Activated naive CD4-positive, alpha-beta T cell treated with anti-CD3 and anti-CD28 coated beads for 36 hours (primary cell): Measurements from ENCODE around the gene DIPK1A. TPM values are rescaled to one million over a fixed set of nuclear protein-coding genes. Genes with fewer than 3 reads are reported as not detected.

Experiments
- CTCF ChIA-PET: fragments of 350-600 bp; sonication (Branson Sonifier 250); formaldehyde crosslinking; loops from one replicate; lab custom pipeline; 2021; ENCODE audit warnings: antibody characterized with exemption; lab: Charles Lee
- DNase-seq: peaks from one replicate; pipeline ENCODE4 v3.0.0-alpha.2; 2020
- H3K27ac Mint-ChIP-seq: one replicate; pipeline ENCODE4 v1.8.0; 2021; ENCODE audit warnings: mild to moderate bottlenecking, mixed read lengths
- H3K27me3 Mint-ChIP-seq: one replicate; pipeline ENCODE4 v1.8.0; 2021; ENCODE audit warnings: low read depth, mixed read lengths
- H3K36me3 Mint-ChIP-seq: one replicate; pipeline ENCODE4 v1.8.0; 2021; ENCODE audit warnings: low read depth, mixed read lengths
- H3K4me1 Mint-ChIP-seq: one replicate; pipeline ENCODE4 v1.8.0; 2021; ENCODE audit warnings: low read depth, mixed read lengths
- H3K4me3 Mint-ChIP-seq: one replicate; pipeline ENCODE4 v1.8.0; 2021; ENCODE audit warnings: mild to moderate bottlenecking, moderate library complexity, mixed read lengths
- H3K9me3 Mint-ChIP-seq: one replicate; pipeline ENCODE4 v1.8.0; 2021; ENCODE audit warnings: mixed read lengths
- intact Hi-C: fragments of 100-400 bp; cut with micrococcal nuclease; formaldehyde crosslinking; loops from one replicate; pipeline ENCODE4 v1.15.1; 2023
- total RNA-seq, 2 experiments: library from RNA; stranded (reverse); gene quantifications; one replicate each; pipeline ENCODE4 v1.2.3, GENCODE V29; 2021

The DIPK1A gene
- 1 to 10 TPM; 4.5 to 5.0 TPM for total RNA-seq

DNA sequence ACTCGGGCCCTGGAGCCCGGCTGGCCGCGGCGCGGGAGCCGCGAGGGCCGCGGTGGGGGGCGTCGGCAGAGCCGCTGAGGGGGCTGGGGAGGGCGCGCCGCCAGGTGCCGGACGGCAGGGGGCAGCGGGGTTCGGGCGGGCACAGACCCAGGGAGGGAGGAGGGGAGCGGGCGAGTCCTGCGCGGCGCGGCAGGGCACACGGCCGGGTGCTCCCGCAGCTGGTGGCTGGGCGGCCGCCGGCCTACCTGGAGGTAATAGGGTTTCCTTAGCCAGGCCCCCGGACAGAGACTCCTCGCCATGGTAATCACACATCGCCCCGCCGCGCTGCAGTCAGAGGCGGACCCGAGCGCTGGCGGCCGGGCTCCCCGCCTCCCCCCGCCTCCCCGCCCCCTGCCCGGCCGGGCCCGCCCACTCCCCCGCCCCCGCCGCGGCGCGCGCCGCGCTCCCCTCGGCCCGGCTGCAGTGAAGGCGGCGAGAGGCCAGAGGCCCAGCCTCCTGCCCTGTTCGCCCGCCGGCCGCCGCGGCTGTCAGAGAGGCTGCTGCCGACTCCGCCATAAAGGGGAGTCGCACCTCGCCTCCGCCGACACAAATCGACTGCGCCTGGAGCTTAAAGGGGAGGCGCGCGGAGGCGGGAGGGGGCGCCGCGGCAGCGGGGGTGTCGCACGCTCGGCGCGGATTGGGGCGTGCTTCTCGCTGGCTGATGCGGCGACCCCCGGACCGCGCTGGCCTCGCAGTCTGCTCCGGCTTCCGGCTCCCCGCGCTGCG lies at the start of gene DIPK1A:
TSS of gene DIPK1A (minus strand) at position 332 of the 765 bp plus-strand sequence. CDS start at position 299, 33 bp downstream.
- Mint-ChIP-seq H3K36me3 (peaks cover 1% of the 10 kb centered on the region), H3K9me3 (no peaks in the 10 kb centered on the region), H3K4me1 (peaks cover 37% of the 10 kb centered on the region), H3K27me3 (no peaks in the 10 kb centered on the region), H3K4me3 (peak within 1 kb of the TSS; percentile 89), H3K27ac (peak within 1 kb of the TSS; percentile 94)
- DNase-seq = peak; percentile 66
- CTCF ChIA-PET = interaction anchor here (0.6 to 7.4 kb wide), 25 partner anchors 10 to 129 kb away, joined by 3 to 124 read pairs (median 5); partner anchors contain the start of genes MTF2 and RPL5
- intact Hi-C loops = loop anchor here (2.0 to 5.0 kb wide), 7 partner anchors 33 to 886 kb away; no protein-coding TSS in a partner anchor

DNA sequence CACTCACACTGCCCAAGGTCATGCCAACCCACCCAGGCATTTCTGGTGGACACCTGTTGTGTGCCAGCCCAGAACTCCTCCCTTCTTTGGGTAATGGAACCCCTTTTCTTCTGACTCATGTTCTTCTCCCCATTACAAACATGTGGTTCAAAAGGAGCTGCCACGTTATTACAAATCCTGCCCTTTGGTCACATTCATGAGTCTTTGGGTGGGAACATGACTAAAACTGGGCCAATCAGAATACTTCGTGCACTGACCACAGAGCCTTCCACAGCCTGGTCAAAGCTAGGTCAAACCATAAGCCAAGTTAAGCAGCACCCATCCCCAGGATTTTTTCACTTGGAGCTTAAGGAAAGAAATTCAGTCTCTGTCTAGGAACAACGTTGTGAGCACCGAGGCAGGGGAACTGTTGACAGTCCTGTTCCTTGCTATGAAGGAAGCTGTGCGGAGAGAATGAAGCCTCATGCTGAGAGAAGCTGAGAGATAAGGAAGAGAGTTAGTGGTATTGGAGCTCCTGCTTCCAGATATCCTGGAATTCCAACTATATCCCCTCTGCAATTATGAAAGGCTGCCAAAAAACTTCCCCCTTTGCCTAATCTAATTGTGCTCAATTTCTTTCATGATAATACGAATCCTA lies 46.8 kb upstream of the DIPK1A start:
- Mint-ChIP-seq H3K4me1 (peaks cover 3% of the 10 kb centered on the region), H3K4me3 (no peak overlapping the region), H3K36me3 (no peaks in the 10 kb centered on the region), H3K9me3 (no peaks in the 10 kb centered on the region), H3K27me3 (no peaks in the 10 kb centered on the region), H3K27ac (no peak overlapping the region)
- no peak for DNase-seq
- intact Hi-C loops = no loop called here
- CTCF ChIA-PET = interaction anchor here (0.6 to 2.9 kb wide), 7 partner anchors 13 to 149 kb away, joined by 3 to 9 read pairs (median 3); no protein-coding TSS in a partner anchor

DNA sequence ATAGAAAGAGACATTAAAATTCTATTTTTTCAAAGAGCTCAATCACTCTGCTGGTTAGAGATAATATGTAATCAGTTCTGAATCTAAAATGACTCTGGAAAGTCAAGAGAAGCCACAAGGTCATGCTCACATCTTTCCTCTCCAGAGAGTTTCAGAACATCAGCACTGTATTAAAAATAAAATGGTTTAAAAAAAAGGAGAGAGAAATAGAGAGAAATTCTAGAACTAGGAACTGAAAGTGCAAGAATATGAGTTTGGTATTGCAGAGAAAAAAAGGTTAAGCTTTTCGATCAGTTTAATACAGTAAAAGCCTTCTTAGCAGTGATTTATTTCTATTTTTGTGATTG lies 44.0 kb upstream of the DIPK1A start:
- Mint-ChIP-seq H3K36me3 (no peaks in the 10 kb centered on the region), H3K27ac (no peak overlapping the region), H3K27me3 (no peaks in the 10 kb centered on the region), H3K9me3 (no peaks in the 10 kb centered on the region), H3K4me1 (peaks cover 3% of the 10 kb centered on the region), H3K4me3 (no peak overlapping the region)
- CTCF ChIA-PET = interaction anchor here (1.4 to 2.9 kb wide), 3 partner anchors 11 to 57 kb away, joined by 5 to 24 read pairs (median 12); no protein-coding TSS in a partner anchor
- no peak for DNase-seq
- intact Hi-C loops = no loop called here

DNA sequence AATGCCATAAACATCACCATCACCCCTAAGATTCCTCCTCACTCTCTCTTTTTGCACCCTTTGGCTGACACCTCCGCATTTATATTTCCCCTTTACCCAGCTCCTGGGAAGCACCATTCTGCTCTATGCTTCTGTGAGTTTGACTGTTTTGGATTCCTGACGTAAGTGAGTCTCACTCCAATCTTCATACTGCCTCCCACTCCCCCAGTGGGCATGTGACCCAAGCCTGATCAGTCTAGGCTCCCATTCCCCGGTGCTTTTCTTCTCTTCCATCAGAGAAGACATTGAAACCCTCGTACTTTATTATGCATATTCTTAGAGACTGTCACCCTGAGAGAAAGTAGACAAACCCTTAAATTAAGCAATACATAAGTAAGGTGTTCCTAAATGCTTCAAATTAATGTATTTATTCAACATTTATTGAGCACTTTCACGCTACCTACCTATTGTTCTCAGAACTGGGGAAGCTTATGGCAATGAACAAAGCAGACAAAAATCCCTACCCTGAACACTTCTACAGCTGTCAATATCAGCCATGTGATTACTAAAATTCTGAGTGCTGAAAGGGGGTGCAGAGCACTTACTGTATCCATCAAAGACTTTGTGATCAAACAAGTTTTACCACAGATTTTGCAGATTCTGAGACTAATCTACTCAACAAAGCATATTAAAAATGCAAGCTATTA lies 43.4 kb upstream of the DIPK1A start:
- no peaks in the 10 kb centered on the region for H3K36me3 Mint-ChIP-seq
- no peaks in the 10 kb centered on the region for H3K27me3 Mint-ChIP-seq
- CTCF ChIA-PET = interaction anchor here (1.4 to 2.9 kb wide), 4 partner anchors 11 to 58 kb away, joined by 5 to 24 read pairs (median 10); no protein-coding TSS in a partner anchor
- intact Hi-C loops = no loop called here
- no peak overlapping the region for H3K4me3 Mint-ChIP-seq
- DNase-seq = no peak
- peaks cover 3% of the 10 kb centered on the region for H3K4me1 Mint-ChIP-seq
- no peaks in the 10 kb centered on the region for H3K9me3 Mint-ChIP-seq
- H3K27ac Mint-ChIP-seq = no peak overlapping the region

DNA sequence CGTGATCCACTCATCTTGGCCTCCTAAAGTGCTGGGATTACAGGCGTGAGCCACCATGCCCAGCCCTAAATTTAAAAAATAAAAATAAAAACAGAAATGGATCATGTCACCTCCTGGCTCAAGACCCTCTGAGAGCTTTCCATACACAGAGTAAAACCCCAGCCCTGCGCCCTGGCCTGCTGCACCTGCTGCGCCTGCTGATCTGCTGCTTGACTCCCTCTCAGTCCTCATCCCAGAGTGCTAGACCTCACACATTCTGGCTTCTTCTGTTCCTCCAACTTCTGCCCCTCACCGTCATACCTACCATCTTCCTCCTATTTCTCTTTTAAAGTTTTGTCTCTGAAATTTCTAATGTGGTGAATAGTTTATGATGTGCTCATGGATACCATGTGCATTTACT lies 42.7 kb upstream of the DIPK1A start:
- CTCF ChIA-PET = interaction anchor here (0.6 to 2.9 kb wide), 9 partner anchors 10 to 459 kb away, joined by 3 to 24 read pairs (median 5); no protein-coding TSS in a partner anchor

DNA sequence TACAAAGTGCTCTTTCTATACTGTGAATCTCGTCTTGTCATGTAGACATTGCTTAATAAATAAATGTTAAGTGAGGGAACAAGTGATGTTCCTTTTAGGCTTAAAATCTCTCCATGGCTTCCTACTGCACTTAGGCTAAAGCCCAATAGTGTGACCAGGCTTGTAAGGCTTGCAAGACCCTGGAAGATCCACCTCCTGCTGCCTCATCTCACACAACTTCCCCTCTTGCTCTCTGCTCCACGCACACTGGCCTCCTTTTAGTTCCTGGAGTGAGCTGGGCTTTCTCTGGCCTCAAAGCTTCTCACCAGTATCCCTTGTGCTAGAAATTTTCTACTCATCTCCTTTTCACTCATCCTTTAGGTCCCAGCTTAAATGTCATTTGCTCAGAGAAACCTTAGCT lies 41.5 kb upstream of the DIPK1A start:
- Mint-ChIP-seq H3K27me3 (no peaks in the 10 kb centered on the region), H3K9me3 (no peaks in the 10 kb centered on the region), H3K4me3 (no peak overlapping the region), H3K4me1 (peaks cover 3% of the 10 kb centered on the region), H3K36me3 (no peaks in the 10 kb centered on the region), H3K27ac (no peak overlapping the region)
- CTCF ChIA-PET = interaction anchor here (0.6 to 2.8 kb wide), 9 partner anchors 9 to 270 kb away, joined by 3 to 24 read pairs (median 5); no protein-coding TSS in a partner anchor
- DNase-seq = no peak
- intact Hi-C loops = no loop called here

More for the DNA sequence above, 42.7 kb upstream of the DIPK1A start:
- H3K36me3 Mint-ChIP-seq = no peaks in the 10 kb centered on the region
- no peak overlapping the region for H3K4me3 Mint-ChIP-seq
- no peaks in the 10 kb centered on the region for H3K27me3 Mint-ChIP-seq
- intact Hi-C loops = no loop called here
- H3K9me3 Mint-ChIP-seq = no peaks in the 10 kb centered on the region
- no peak overlapping the region for H3K27ac Mint-ChIP-seq
- no peak for DNase-seq
- H3K4me1 Mint-ChIP-seq = peaks cover 3% of the 10 kb centered on the region

DNA sequence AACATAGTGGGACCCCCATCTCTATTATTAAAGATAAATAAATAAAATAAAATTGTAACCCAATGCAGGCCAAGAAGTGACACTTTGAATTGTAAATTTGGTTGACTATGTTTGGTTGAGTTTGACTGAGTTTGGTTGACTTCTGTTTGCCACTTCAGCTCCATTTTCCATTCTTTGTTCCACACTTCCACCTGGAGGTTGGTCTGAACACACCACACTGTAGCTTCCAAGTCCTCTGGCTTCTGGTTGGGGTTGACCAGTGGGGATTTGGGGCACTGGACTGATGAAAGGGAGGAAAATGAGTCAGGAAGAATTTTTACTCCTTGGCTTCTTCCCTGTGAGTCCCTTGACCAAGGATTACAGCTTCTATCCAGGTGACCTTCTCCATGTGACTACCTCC lies 40.6 kb upstream of the DIPK1A start:
- Mint-ChIP-seq H3K9me3 (no peaks in the 10 kb centered on the region), H3K27ac (no peak overlapping the region), H3K27me3 (no peaks in the 10 kb centered on the region), H3K4me3 (no peak overlapping the region), H3K4me1 (peaks cover 3% of the 10 kb centered on the region), H3K36me3 (no peaks in the 10 kb centered on the region)
- CTCF ChIA-PET = interaction anchor here (1.2 to 2.0 kb wide), 6 partner anchors 19 to 183 kb away, joined by 3 to 10 read pairs (median 4); partner anchors contain the start of gene DIPK1A
- DNase-seq = no peak
- intact Hi-C loops = no loop called here

DNA sequence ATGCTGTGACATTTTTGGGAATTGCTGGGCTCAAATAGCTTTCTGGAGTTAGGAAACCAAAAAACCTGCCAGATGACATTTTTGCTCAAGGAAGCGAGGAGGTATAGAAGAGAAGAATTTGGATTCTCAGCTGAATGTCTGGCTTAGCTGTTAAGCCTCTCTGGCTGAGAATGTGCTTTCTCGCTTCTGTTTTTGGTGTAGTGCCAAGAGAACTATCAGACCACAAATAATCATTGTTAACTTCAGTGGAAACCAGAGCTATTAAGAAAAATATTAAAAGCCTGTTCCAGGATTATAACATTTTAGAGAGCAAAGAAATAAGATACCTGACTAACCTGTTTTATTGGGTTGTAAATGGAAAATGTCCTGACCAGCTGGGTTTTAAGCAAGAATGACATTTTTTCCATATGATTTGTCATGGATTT lies 39.5 kb upstream of the DIPK1A start:
- Mint-ChIP-seq H3K27me3 (no peaks in the 10 kb centered on the region), H3K27ac (no peak overlapping the region), H3K4me3 (no peak overlapping the region), H3K9me3 (no peaks in the 10 kb centered on the region), H3K36me3 (no peaks in the 10 kb centered on the region), H3K4me1 (peaks cover 3% of the 10 kb centered on the region)
- intact Hi-C loops = no loop called here
- CTCF ChIA-PET = interaction anchor here (0.7 to 2.0 kb wide), 6 partner anchors 40 to 261 kb away, joined by 3 to 10 read pairs (median 4); partner anchors contain the start of gene DIPK1A
- DNase-seq = no peak

DNA sequence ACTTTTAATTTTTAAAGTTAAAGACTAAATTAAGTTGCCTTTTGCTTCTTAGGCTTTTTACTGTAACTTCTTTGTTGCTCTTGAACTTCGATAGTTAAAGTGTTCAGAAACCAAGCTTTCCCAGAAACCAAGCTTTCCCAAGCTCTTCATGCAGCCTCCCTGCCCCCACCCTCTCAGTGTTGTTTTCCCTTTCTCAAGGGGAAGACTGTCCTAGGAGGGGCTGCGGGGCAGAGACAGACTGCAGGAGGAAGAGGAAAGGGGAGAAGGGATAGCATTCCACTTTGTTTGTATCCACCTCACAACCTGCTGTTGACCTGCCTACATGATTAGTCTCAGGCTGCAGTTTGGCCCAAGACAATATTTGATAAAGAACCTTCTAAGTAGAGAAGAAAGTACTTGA lies 39.0 kb upstream of the DIPK1A start:
- no peaks in the 10 kb centered on the region for H3K27me3 Mint-ChIP-seq
- DNase-seq = no peak
- intact Hi-C loops = no loop called here
- no peak overlapping the region for H3K27ac Mint-ChIP-seq
- H3K4me3 Mint-ChIP-seq = no peak overlapping the region
- CTCF ChIA-PET = interaction anchor here (0.7 to 2.0 kb wide), 4 partner anchors 39 to 262 kb away, joined by 3 to 10 read pairs (median 4); partner anchors contain the start of gene DIPK1A
- H3K36me3 Mint-ChIP-seq = no peaks in the 10 kb centered on the region
- H3K9me3 Mint-ChIP-seq = no peaks in the 10 kb centered on the region
- peaks cover 3% of the 10 kb centered on the region for H3K4me1 Mint-ChIP-seq

DNA sequence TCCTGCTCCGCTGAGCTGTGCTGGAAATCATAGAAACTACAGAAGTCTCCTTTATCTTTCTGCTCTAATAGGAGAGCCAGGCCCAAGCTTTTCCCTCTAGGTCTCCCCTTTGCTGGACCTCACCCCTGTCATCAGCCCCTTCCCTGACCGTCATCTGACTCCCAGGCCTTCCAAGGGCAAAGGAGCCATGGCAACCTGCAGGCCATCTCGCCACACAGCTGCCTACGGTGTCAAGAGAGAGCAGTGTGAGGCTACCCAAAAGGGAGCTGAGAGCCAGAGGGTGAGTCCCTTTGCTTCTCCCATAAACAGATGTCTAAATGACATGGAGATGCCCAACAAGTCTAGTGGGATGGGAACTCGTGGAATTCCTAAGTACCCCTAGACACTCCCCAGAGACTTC lies 37.6 kb upstream of the DIPK1A start:
- no peak overlapping the region for H3K27ac Mint-ChIP-seq
- no peaks in the 10 kb centered on the region for H3K9me3 Mint-ChIP-seq
- no peaks in the 10 kb centered on the region for H3K36me3 Mint-ChIP-seq
- peaks cover 3% of the 10 kb centered on the region for H3K4me1 Mint-ChIP-seq
- no peaks in the 10 kb centered on the region for H3K27me3 Mint-ChIP-seq
- no peak for DNase-seq
- intact Hi-C loops = no loop called here
- H3K4me3 Mint-ChIP-seq = no peak overlapping the region
- CTCF ChIA-PET = interaction anchor here (0.6 to 1.5 kb wide), 5 partner anchors 30 to 147 kb away, joined by 3 to 4 read pairs (median 3); no protein-coding TSS in a partner anchor

DNA sequence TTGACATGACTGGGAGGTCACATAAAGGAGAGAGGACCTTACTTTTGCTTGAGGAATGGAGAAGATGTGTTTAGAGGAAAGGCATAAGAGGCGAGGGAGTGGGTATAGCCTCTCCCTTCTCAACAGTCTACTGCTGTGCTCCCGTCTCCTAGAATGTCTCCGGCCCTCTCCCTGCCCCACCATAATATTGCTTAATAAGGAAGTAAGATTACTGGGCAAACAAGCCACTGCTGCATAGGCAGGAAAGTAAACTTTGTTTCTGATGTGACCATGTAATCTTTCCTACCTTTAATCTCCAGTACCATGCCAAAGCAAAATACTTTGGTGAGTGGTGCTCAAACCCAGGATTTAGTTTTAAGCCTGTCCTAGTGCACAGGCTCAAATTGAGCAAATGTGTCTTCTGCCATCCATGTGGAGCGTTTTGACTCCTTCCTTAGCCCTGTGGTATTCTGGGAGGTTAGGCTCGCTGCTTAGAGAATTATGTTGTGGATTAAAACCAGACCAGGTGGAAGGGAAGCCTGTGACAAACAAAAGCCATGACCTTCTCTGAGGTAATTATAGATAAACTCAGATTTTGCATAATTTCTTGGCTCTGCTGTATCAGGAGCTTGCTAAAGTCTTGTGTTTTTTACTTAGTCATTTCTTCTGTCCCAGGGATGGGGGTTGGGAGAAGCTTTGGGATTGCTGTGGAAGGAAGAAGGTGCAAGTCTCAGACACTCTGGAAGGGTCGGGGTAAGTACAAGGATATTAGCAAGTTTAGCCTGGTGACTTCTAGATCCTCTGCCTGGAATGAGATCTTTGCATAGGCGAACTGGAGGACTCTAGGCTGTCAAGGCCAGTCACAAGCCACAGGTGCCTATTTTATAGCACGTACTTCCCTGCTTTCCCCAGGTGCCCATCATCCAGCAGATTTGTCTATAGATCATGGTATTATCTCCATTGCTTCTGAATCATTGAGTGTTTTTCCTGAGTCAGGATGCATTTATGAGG lies 34.5 kb upstream of the DIPK1A start:
- intact Hi-C loops = loop anchor here (2.0 kb wide), 1 partner anchor 35 kb away; the partner anchor contains the start of gene DIPK1A
- H3K4me1 Mint-ChIP-seq = peaks cover 26% of the 10 kb centered on the region
- CTCF ChIA-PET = interaction anchor here (0.8 to 3.8 kb wide), 11 partner anchors 8 to 163 kb away, joined by 3 to 227 read pairs (median 11); partner anchors contain the start of genes DIPK1A and RPL5
- H3K27ac Mint-ChIP-seq = no peak overlapping the region
- no peaks in the 10 kb centered on the region for H3K9me3 Mint-ChIP-seq
- H3K36me3 Mint-ChIP-seq = no peaks in the 10 kb centered on the region
- H3K27me3 Mint-ChIP-seq = no peaks in the 10 kb centered on the region
- no peak for DNase-seq
- no peak overlapping the region for H3K4me3 Mint-ChIP-seq
